HEK293 (cell line): ENCODE results near the gene ALLC.

Source experiments
- CTCF ChIA-PET: fragments of 350-600 bp; formaldehyde crosslinking; extraction: SDS; loops from one replicate; lab custom pipeline; 2021; ENCODE audit warnings: antibody characterized with exemption; lab: Yijun Ruan, JAX
- POLR2A ChIA-PET: fragments of 300-600 bp; formaldehyde crosslinking; extraction: SDS; loops from one replicate; lab custom pipeline; 2020; ENCODE audit warnings: antibody characterized with exemption, inconsistent platforms; lab: Yijun Ruan, JAX
- H3K27ac ChIP-seq: fragments of 200-500 bp; sonication (Bioruptor generic); 2 replicates; pipeline ENCODE4 v1.5.1; 2014; ENCODE audit warnings: low read depth, low read length, control low read depth, inconsistent platforms; ENCODE audit errors: extremely low read depth
- H3K36me3 ChIP-seq, 2 experiments: fragments of 200-500 bp in 1 of 2; sonication (Bioruptor generic) in 1 of 2; 1 replicate in 1 of 2; 2 replicates in 1 of 2; pipeline ENCODE4 v1.5.1; 2014 to 2017; ENCODE audit warnings: inconsistent platforms in 2 of 2, low read length in 2 of 2; ENCODE audit not compliant: control insufficient read depth in 2 of 2, insufficient read depth in 1 of 2
- H3K4me1 ChIP-seq: fragments of 200-500 bp; sonication (Bioruptor generic); 2 replicates; pipeline ENCODE4 v1.5.1; 2014; ENCODE audit warnings: mild to moderate bottlenecking, low read length, inconsistent platforms; ENCODE audit not compliant: control insufficient read depth, insufficient read depth
- H3K4me3 ChIP-seq: 2 replicates; pipeline ENCODE4 v1.5.1; 2011; ENCODE audit warnings: low read depth, mild to moderate bottlenecking, control low read depth, low read length, moderate library complexity
- H3K9me3 ChIP-seq: fragments of 200-500 bp; sonication (Bioruptor generic); 2 replicates; pipeline ENCODE4 v1.5.1; 2014; ENCODE audit warnings: low read depth, low read length, inconsistent platforms; ENCODE audit not compliant: control insufficient read depth, insufficient read depth
- EGR2 ChIP-seq: fragments of 450-650 bp; formaldehyde crosslinking; IDR thresholded peaks from 2 replicates; pipeline ENCODE4 v1.5.1; 2016; ENCODE audit warnings: low read depth, missing biosample characterization, missing genetic modification characterization
- GLI2 ChIP-seq: fragments of 450-650 bp; formaldehyde crosslinking; IDR thresholded peaks from 2 replicates; pipeline ENCODE4; 2017; ENCODE audit warnings: missing biosample characterization, missing genetic modification characterization, low read depth, borderline replicate concordance
- SALL2 ChIP-seq: fragments of 450-650 bp; formaldehyde crosslinking; IDR thresholded peaks from 2 replicates; pipeline ENCODE4 v1.5.0; 2017; ENCODE audit warnings: missing biosample characterization, mild to moderate bottlenecking, missing genetic modification characterization, borderline replicate concordance
- ZBTB17 ChIP-seq: fragments of 450-650 bp; formaldehyde crosslinking; IDR thresholded peaks from 2 replicates; pipeline ENCODE4 v1.5.1; 2016; ENCODE audit warnings: missing biosample characterization, missing genetic modification characterization
- ZBTB20 ChIP-seq: fragments of 450-650 bp; formaldehyde crosslinking; IDR thresholded peaks from 2 replicates; pipeline ENCODE4 v1.5.1; 2016; ENCODE audit warnings: missing biosample characterization, missing genetic modification characterization
- ZFP3 ChIP-seq: fragments of 450-650 bp; formaldehyde crosslinking; IDR thresholded peaks from 2 replicates; pipeline ENCODE4 v1.5.1; 2016; ENCODE audit warnings: low read depth, missing biosample characterization, missing genetic modification characterization
- ZNF169 ChIP-seq: fragments of 450-650 bp; formaldehyde crosslinking; IDR thresholded peaks from 2 replicates; pipeline ENCODE4 v1.5.1; 2016; ENCODE audit warnings: missing biosample characterization, missing genetic modification characterization
- ZNF221 ChIP-seq: fragments of 450-650 bp; formaldehyde crosslinking; IDR thresholded peaks from 2 replicates; pipeline ENCODE4 v1.5.1; 2017; ENCODE audit warnings: missing biosample characterization, missing genetic modification characterization, borderline replicate concordance
- ZNF266 ChIP-seq: fragments of 450-650 bp; formaldehyde crosslinking; IDR thresholded peaks from 2 replicates; pipeline ENCODE4 v1.5.1; 2016; ENCODE audit warnings: missing biosample characterization, missing genetic modification characterization, low read depth
- ZNF324 ChIP-seq: fragments of 450-650 bp; formaldehyde crosslinking; IDR thresholded peaks from 2 replicates; pipeline ENCODE4 v1.5.1; 2016; ENCODE audit warnings: missing biosample characterization, missing genetic modification characterization
- ZNF433 ChIP-seq: fragments of 450-650 bp; formaldehyde crosslinking; IDR thresholded peaks from 2 replicates; pipeline ENCODE4 v1.5.1; 2016; ENCODE audit warnings: missing biosample characterization, missing genetic modification characterization, low read depth
- ZNF560 ChIP-seq: fragments of 450-650 bp; formaldehyde crosslinking; IDR thresholded peaks from 2 replicates; pipeline ENCODE4 v1.5.1; 2017; ENCODE audit warnings: missing biosample characterization, missing genetic modification characterization, borderline replicate concordance
- ZNF561 ChIP-seq: fragments of 450-650 bp; IDR thresholded peaks from 2 replicates; pipeline ENCODE4 v1.5.1; 2018; ENCODE audit warnings: missing biosample characterization, missing genetic modification characterization, borderline replicate concordance
- ZNF600 ChIP-seq: fragments of 450-650 bp; formaldehyde crosslinking; IDR thresholded peaks from 2 replicates; pipeline ENCODE4 v1.5.1; 2016; ENCODE audit warnings: missing biosample characterization, missing genetic modification characterization
- ZNF621 ChIP-seq: fragments of 450-650 bp; formaldehyde crosslinking; IDR thresholded peaks from 2 replicates; pipeline ENCODE4 v1.5.1; 2017; ENCODE audit warnings: missing biosample characterization, missing genetic modification characterization
- ZNF623 ChIP-seq: fragments of 450-650 bp; formaldehyde crosslinking; IDR thresholded peaks from 2 replicates; pipeline ENCODE4 v1.5.1; 2016; ENCODE audit warnings: missing biosample characterization, missing genetic modification characterization
- ZNF701 ChIP-seq: fragments of 450-650 bp; formaldehyde crosslinking; IDR thresholded peaks from 2 replicates; pipeline ENCODE4 v1.5.1; 2016; ENCODE audit warnings: missing biosample characterization, missing genetic modification characterization
- ZNF791 ChIP-seq: fragments of 450-650 bp; formaldehyde crosslinking; IDR thresholded peaks from 2 replicates; pipeline ENCODE4 v1.5.1; 2016; ENCODE audit warnings: missing biosample characterization, missing genetic modification characterization
- TF ChIP-seq, protein P1 (sequence below): fragments of 450-650 bp; formaldehyde crosslinking; IDR thresholded peaks from 2 replicates; pipeline ENCODE4 v1.5.1; 2016; ENCODE audit warnings: missing biosample characterization, missing genetic modification characterization
- TF ChIP-seq, protein P2 (sequence below): fragments of 450-650 bp; formaldehyde crosslinking; IDR thresholded peaks from 2 replicates; pipeline ENCODE4 v1.5.1; 2016; ENCODE audit warnings: missing biosample characterization, missing genetic modification characterization
- TF ChIP-seq, protein P3 (sequence below): fragments of 450-650 bp; formaldehyde crosslinking; IDR thresholded peaks from 2 replicates; pipeline ENCODE4 v1.5.1; 2016; ENCODE audit warnings: missing biosample characterization, missing genetic modification characterization

Gene ALLC

DNA sequence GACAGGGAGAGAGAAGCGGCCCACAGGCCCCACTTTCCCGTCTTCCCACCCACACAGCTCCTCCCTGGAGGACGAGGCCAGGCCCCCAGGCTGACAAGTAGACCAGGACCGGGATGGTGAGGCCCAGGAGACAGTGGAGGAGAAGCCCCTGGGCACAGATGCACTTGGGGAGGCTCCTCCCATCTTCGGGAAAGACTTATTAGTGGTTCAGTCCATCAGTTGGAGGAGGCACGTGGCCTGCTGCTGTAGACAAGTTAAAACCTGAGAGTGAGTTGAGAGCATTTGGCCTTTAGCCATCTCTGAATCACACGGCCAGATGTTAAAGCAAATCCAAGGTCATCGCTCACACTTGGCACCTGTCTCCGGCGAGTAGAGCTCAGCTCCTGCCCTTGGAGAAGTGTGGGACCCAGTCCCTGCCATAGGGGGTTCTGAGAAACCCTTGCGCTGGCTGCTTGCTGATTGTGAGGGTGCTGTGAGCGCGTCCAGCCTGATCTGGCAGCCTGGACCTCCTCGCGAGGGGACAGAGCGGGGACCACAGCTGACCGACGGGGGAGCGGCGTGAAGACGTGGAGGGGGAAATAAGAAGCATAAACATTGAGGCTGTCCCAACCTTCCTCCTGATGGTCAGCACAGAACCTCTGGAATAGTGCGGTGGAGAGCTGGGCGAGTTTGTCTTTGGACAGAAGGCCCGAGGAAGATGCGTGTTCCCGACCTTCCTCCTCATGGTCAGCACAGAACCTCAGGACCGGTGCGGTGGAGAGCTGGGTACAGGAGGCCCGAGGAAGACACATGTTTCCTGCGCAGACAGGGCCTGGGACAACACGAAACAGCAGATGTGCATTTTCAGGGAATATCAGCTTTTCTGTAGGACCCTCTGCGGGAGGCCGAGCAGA lies 24.7 kb upstream of the ALLC start:
- no peak overlapping the region for H3K4me3 ChIP-seq
- H3K27ac ChIP-seq: no peak overlapping the region
- no peaks in the 10 kb centered on the region for H3K4me1 ChIP-seq
- TF ChIP-seq EGR2 (no peak), ZNF621 (tag by site-specific recombination) (no peak), ZNF561 (tag by site-specific recombination) (no peak)
- H3K36me3 ChIP-seq: no peaks in the 10 kb centered on the region
- H3K9me3 ChIP-seq: no peaks in the 10 kb centered on the region
- POLR2A ChIA-PET: no interaction called here
- CTCF ChIA-PET: no interaction called here

DNA sequence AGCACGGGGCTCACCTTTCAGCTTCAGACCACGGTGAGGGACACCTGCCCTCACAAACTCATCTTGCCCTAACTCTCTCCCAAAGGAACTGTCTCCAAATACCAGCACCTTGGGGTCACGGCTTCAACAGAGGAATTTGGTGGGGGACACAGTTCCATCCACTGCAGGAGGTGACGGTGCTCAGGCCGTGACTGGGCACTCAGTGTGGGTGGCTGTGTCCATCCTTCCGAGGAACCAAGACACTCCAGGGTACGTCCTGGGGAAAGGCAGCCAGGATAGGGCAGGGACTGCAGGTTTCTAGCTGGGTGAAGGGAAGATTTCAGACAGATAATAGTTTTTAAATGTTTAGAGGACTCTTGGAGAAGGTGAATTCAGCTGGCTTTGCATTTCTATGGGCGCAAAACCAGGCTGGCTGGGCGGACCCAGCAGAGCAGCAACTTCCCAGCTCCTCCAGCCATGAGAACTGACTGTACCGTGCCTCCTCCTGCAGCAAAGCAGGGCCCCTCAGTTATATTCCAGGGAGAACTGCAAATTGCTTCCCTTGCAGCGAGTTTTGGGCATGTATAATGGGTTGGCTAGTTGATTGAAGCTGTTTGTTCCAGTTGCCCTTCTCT lies 23.9 kb upstream of the ALLC start:
- TF ChIP-seq ZNF560 (tag by site-specific recombination) (no peak), GLI2 (tag by site-specific recombination) (no peak), SALL2 (tag by site-specific recombination) (no peak), ZNF324 (no peak), ZNF791 (tag by site-specific recombination) (no peak), ZBTB20 (no peak), ZNF169 (tag by site-specific recombination) (no peak), ZBTB17 (tag by site-specific recombination) (no peak), EGR2 (no peak), ZNF266 (tag by site-specific recombination) (no peak), ZNF433 (no peak), ZNF221 (tag by site-specific recombination) (no peak), ZNF623 (no peak), ZNF600 (no peak), ZNF701 (tag by site-specific recombination) (no peak), ZFP3 (tag by site-specific recombination) (no peak)
- TF ChIP-seq, protein P1, sequence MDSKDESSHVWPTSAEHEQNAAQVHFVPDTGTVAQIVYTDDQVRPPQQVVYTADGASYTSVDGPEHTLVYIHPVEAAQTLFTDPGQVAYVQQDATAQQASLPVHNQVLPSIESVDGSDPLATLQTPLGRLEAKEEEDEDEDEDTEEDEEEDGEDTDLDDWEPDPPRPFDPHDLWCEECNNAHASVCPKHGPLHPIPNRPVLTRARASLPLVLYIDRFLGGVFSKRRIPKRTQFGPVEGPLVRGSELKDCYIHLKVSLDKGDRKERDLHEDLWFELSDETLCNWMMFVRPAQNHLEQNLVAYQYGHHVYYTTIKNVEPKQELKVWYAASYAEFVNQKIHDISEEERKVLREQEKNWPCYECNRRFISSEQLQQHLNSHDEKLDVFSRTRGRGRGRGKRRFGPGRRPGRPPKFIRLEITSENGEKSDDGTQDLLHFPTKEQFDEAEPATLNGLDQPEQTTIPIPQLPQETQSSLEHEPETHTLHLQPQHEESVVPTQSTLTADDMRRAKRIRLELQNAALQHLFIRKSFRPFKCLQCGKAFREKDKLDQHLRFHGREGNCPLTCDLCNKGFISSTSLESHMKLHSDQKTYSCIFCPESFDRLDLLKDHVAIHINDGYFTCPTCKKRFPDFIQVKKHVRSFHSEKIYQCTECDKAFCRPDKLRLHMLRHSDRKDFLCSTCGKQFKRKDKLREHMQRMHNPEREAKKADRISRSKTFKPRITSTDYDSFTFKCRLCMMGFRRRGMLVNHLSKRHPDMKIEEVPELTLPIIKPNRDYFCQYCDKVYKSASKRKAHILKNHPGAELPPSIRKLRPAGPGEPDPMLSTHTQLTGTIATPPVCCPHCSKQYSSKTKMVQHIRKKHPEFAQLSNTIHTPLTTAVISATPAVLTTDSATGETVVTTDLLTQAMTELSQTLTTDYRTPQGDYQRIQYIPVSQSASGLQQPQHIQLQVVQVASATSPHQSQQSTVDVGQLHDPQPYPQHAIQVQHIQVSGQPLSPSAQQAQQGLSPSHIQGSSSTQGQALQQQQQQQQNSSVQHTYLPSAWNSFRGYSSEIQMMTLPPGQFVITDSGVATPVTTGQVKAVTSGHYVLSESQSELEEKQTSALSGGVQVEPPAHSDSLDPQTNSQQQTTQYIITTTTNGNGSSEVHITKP (tag by site-specific recombination): no peak
- TF ChIP-seq, protein P2, sequence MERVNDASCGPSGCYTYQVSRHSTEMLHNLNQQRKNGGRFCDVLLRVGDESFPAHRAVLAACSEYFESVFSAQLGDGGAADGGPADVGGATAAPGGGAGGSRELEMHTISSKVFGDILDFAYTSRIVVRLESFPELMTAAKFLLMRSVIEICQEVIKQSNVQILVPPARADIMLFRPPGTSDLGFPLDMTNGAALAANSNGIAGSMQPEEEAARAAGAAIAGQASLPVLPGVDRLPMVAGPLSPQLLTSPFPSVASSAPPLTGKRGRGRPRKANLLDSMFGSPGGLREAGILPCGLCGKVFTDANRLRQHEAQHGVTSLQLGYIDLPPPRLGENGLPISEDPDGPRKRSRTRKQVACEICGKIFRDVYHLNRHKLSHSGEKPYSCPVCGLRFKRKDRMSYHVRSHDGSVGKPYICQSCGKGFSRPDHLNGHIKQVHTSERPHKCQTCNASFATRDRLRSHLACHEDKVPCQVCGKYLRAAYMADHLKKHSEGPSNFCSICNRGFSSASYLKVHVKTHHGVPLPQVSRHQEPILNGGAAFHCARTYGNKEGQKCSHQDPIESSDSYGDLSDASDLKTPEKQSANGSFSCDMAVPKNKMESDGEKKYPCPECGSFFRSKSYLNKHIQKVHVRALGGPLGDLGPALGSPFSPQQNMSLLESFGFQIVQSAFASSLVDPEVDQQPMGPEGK (tag by site-specific recombination): no peak
- TF ChIP-seq, protein P3, sequence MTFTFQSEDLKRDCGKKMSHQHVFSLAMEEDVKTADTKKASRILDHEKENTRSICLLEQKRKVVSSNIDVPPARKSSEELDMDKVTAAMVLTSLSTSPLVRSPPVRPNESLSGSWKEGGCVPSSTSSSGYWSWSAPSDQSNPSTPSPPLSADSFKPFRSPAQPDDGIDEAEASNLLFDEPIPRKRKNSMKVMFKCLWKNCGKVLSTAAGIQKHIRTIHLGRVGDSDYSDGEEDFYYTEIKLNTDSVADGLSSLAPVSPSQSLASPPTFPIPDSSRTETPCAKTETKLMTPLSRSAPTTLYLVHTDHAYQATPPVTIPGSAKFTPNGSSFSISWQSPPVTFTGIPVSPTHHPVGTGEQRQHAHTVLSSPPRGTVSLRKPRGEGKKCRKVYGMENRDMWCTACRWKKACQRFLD: no peak
- TF ChIP-seq, all 188 proteins: peak for 0
- CTCF ChIA-PET: interaction anchor here (0.6 kb wide), 1 partner anchor 733 kb away, joined by 3 read pairs; no protein-coding TSS in a partner anchor
- Histone ChIP-seq H3K36me3 (no peaks in the 10 kb centered on the region), H3K4me3 (no peak overlapping the region), H3K27ac (no peak overlapping the region), H3K9me3 (no peaks in the 10 kb centered on the region), H3K4me1 (no peaks in the 10 kb centered on the region)
- POLR2A ChIA-PET: no interaction called here
